ENCODE results near the gene SOS1.

DNA sequence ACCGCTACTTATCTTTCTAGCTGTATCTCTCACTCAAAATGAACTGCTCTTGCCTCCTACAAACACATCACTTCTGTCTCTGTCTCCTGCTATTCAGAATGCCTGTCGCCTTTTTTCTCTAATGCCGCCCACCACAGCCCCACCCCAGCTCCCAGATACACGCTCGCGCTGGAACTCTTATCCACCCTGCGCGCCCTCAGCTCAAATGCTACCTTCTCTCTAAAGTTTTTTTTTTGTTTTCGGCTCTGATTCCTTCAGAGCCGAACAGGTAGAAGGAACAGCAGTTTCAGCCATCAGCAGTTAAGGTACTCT is 3.9 kb upstream of the SOS1 start:
- no peak for TF ChIP-seq REST (IDR thresholded peaks at IDR 0.05; ENCODE audit: insufficient replicate concordance, low read depth)
- TF ChIP-seq, protein P1, sequence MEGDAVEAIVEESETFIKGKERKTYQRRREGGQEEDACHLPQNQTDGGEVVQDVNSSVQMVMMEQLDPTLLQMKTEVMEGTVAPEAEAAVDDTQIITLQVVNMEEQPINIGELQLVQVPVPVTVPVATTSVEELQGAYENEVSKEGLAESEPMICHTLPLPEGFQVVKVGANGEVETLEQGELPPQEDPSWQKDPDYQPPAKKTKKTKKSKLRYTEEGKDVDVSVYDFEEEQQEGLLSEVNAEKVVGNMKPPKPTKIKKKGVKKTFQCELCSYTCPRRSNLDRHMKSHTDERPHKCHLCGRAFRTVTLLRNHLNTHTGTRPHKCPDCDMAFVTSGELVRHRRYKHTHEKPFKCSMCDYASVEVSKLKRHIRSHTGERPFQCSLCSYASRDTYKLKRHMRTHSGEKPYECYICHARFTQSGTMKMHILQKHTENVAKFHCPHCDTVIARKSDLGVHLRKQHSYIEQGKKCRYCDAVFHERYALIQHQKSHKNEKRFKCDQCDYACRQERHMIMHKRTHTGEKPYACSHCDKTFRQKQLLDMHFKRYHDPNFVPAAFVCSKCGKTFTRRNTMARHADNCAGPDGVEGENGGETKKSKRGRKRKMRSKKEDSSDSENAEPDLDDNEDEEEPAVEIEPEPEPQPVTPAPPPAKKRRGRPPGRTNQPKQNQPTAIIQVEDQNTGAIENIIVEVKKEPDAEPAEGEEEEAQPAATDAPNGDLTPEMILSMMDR (IDR thresholded peaks at IDR 0.05; ENCODE audit: insufficient read depth, low read length) = no peak
- no peak for TF ChIP-seq POLR2AphosphoS5 (IDR thresholded peaks at IDR 0.05; ENCODE audit: low read depth)
- no peak for TF ChIP-seq GABPA (IDR thresholded peaks at IDR 0.05; ENCODE audit: low read depth)
- TF ChIP-seq SPI1 (IDR thresholded peaks at IDR 0.05; ENCODE audit: borderline replicate concordance, low read depth) = no peak
